AG09309 (cell line): Measurements from ENCODE around the gene SLC13A1.

Experiments
- DNase-seq: peaks from one replicate; pipeline ENCODE4 v3.0.0-alpha.2; 2010; ENCODE audit warnings: low read depth
- H3K4me3 ChIP-seq: 2 replicates; pipeline ENCODE4 v1.5.1; 2011; ENCODE audit warnings: mild to moderate bottlenecking, low read depth, low read length, moderate library complexity; ENCODE audit not compliant: control insufficient read depth
- CTCF ChIP-seq: IDR thresholded peaks from 2 replicates; pipeline ENCODE4 v1.5.1; 2011; ENCODE audit warnings: mild to moderate bottlenecking, low read depth, low read length, inconsistent platforms; ENCODE audit not compliant: insufficient read depth, control insufficient read depth; ENCODE audit errors: missing control alignments

SLC13A1 gene

GRCh38 chr7:123135960-123136359 lies 63.8 kb downstream of the SLC13A1 start:
- no peak for DNase-seq
- no peak overlapping the region for H3K4me3 ChIP-seq
- TF ChIP-seq CTCF: no peak

- H3K4me3 ChIP-seq: no peak overlapping the region
- TF ChIP-seq CTCF: no peak
- DNase-seq: no peak
These were observed 65.8 kb downstream of the SLC13A1 start for GRCh38 chr7:123133924-123134323.

GRCh38 chr7:123131961-123132360 lies 67.8 kb downstream of the SLC13A1 start:
- no peak for DNase-seq
- no peak for TF ChIP-seq CTCF
- no peak overlapping the region for H3K4me3 ChIP-seq

GRCh38 chr7:123131556-123131955 lies 68.2 kb downstream of the SLC13A1 start:
- H3K4me3 ChIP-seq: no peak overlapping the region
- no peak for TF ChIP-seq CTCF
- no peak for DNase-seq

GRCh38 chr7:123131140-123131539 lies 68.6 kb downstream of the SLC13A1 start:
- no peak overlapping the region for H3K4me3 ChIP-seq
- no peak for DNase-seq
- no peak for TF ChIP-seq CTCF

- no peak for DNase-seq
- no peak overlapping the region for H3K4me3 ChIP-seq
- no peak for TF ChIP-seq CTCF
These were observed 73.1 kb downstream of the SLC13A1 start for GRCh38 chr7:123126691-123127090.

GRCh38 chr7:123126171-123126570 lies 73.6 kb downstream of the SLC13A1 start:
- no peak for TF ChIP-seq CTCF
- H3K4me3 ChIP-seq: no peak overlapping the region
- no peak for DNase-seq
